PC-3 (cell line): ENCODE data around the gene PCDHA3. TPM values are rescaled to one million over a fixed set of nuclear protein-coding genes. Genes with fewer than 3 reads are reported as not detected.
A peak's percentile ranks its signal among the peaks of the same experiment; 100 is the strongest.
"Not testable (repeated sequence)": the region's sequence is repeated elsewhere in the genome, so short reads cannot be mapped to it uniquely, and the experiment has no call there.

ENCODE experiments used
- ATAC-seq: fragments of 200-7000 bp; cut with Tn5 transposase; 2 replicates; pipeline ENCODE4 v1.9.1; 2020; ENCODE audit warnings: mild to moderate bottlenecking, moderate library complexity
- BruUV-seq: library from RNA; stranded (reverse); fragments of 400-500 nt; replicated peaks from 2 replicates; lab custom pipeline; 2021; lab: Mats Ljungman, UMichigan
- CTCF ChIA-PET: fragments of 300-600 bp; sonication (Branson Sonifier 250); formaldehyde crosslinking; loops from one replicate; lab custom pipeline; 2022; ENCODE audit warnings: antibody characterized with exemption; lab: Charles Lee
- POLR2A ChIA-PET: fragments of 300-600 bp; sonication (Branson Sonifier 250); formaldehyde crosslinking; loops from one replicate; lab custom pipeline; 2022; ENCODE audit warnings: antibody characterized with exemption; ENCODE audit not compliant: unreplicated experiment; lab: Charles Lee
- DNase-seq: peaks from one replicate; pipeline ENCODE4 v3.0.0-alpha.2; 2015
- H2AFZ ChIP-seq: fragments of 300-600 bp; sonication (generic); 2 replicates; pipeline ENCODE4 v1.6.0; 2016; ENCODE audit warnings: antibody characterized with exemption, low read length
- H3F3A ChIP-seq: fragments of 300-600 bp; sonication (generic); one replicate; pipeline ENCODE4 v1.6.0; 2017; ENCODE audit warnings: antibody characterized with exemption, low read length, control low read depth, mild to moderate bottlenecking; ENCODE audit not compliant: unreplicated experiment
- H3K27ac ChIP-seq: fragments of 300-600 bp; sonication (generic); 2 replicates; pipeline ENCODE4 v1.5.1; 2016; ENCODE audit warnings: mild to moderate bottlenecking, low read length
- H3K27me3 ChIP-seq: fragments of 300-600 bp; sonication (generic); 2 replicates; pipeline ENCODE4 v1.6.1; 2016; ENCODE audit warnings: low read length, mixed read lengths
- H3K36me3 ChIP-seq: fragments of 300-600 bp; sonication (generic); 2 replicates; pipeline ENCODE4 v1.6.1; 2016; ENCODE audit warnings: low read depth, mixed run types, low read length, mixed read lengths
- H3K4me1 ChIP-seq: fragments of 300-600 bp; sonication (generic); 2 replicates; pipeline ENCODE4 v1.5.1; 2016; ENCODE audit warnings: low read length; ENCODE audit not compliant: insufficient read depth
- H3K4me2 ChIP-seq: fragments of 300-600 bp; sonication (generic); 2 replicates; pipeline ENCODE4 v1.6.0; 2016; ENCODE audit warnings: low read length
- H3K4me3 ChIP-seq: fragments of 300-600 bp; sonication (generic); 2 replicates; pipeline ENCODE4 v1.5.1; 2016; ENCODE audit warnings: mild to moderate bottlenecking, low read length, mixed read lengths
- H3K79me2 ChIP-seq: fragments of 300-600 bp; sonication (generic); 2 replicates; pipeline ENCODE4 v1.6.1; 2017; ENCODE audit warnings: low read length, mixed read lengths
- H3K9ac ChIP-seq: fragments of 300-600 bp; sonication (generic); 2 replicates; pipeline ENCODE4 v1.6.0; 2016; ENCODE audit warnings: mild to moderate bottlenecking, low read length
- H3K9me2 ChIP-seq: fragments of 300-600 bp; sonication (generic); replicated peaks from 2 replicates; pipeline ENCODE4 v1.6.1; 2016; ENCODE audit warnings: mixed run types, low read length, mixed read lengths
- H3K9me3 ChIP-seq: fragments of 300-600 bp; sonication (generic); 2 replicates; pipeline ENCODE4 v1.6.1; 2016; ENCODE audit warnings: low read length, mixed read lengths
- H4K20me1 ChIP-seq: fragments of 300-600 bp; sonication (generic); 2 replicates; pipeline ENCODE4 v1.6.1; 2016; ENCODE audit warnings: low read length, mixed read lengths
- EZH2phosphoT487 ChIP-seq: fragments of 300-600 bp; sonication (generic); IDR thresholded peaks from 2 replicates; pipeline ENCODE4 v1.6.1; 2018; ENCODE audit warnings: mild to moderate bottlenecking, antibody characterized with exemption, low read length, borderline replicate concordance
- intact Hi-C: fragments of 100-400 bp; cut with micrococcal nuclease; formaldehyde crosslinking; loops from 2 replicates; pipeline ENCODE4 v1.9.0; 2023
- total RNA-seq: library from RNA; depleted of rRNA; stranded (reverse); fragments of >200 nt; gene quantifications from 2 replicates; pipeline ENCODE4 v1.2.3, GENCODE V29; 2014
- TF ChIP-seq, protein P1 (sequence below): fragments of 300-600 bp; sonication (generic); conservative IDR thresholded peaks from 2 replicates; pipeline ENCODE4 v1.5.1; 2017; ENCODE audit warnings: antibody characterized with exemption, low read depth, mild to moderate bottlenecking, low read length

PCDHA3 gene
- total RNA-seq, 1 experiment from 2014 or later = not detected

DNA sequence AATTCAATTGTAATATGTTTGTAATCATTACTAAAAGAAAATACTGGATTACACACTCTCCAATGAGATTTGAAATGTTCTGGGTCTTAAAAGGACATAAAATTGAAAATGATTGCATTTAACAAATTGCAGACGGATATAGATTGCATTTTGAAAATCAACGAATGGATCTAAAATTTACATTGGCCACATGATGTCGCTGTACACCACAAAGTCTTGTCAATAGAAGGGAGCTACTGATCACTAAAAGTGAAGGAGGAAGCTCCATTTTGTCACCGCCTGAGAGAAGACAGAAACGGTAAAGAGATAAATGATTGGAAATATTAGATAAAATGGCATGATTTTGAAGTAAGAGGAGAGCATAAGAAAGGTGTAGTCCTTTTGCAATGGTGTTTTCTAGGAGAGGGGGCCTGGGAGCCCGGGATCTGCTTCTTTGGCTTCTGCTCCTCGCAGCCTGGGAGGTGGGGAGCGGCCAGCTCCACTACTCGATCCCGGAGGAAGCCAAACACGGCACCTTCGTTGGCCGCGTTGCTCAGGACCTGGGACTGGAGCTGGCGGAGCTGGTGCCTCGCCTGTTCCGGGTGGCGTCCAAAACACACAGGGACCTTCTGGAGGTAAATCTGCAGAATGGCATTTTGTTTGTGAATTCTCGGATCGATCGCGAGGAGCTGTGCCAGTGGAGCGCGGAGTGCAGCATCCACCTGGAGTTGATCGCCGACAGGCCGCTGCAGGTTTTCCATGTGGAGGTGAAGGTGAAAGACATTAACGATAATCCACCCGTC is 14.8 kb upstream of the PCDHA3 start, which contains the start of gene PCDHA1:
PCDHA1 (plus strand) TSS at position 236 of the 782 bp plus-strand sequence.
- H3K4me2 ChIP-seq = no peak within 1 kb of the TSS

GRCh38 chr5:140787422-140787821 is 13.4 kb upstream of the PCDHA3 start:
- DNase-seq, H3K4me1 ChIP-seq, H3K9ac ChIP-seq, H3K27ac ChIP-seq, H3F3A ChIP-seq, H3K27me3 ChIP-seq, H3K9me2 ChIP-seq, ATAC-seq, H2AFZ ChIP-seq, H3K4me2 ChIP-seq, H3K79me2 ChIP-seq, H3K36me3 ChIP-seq, H3K4me3 ChIP-seq, CTCF ChIA-PET, POLR2A ChIA-PET, H4K20me1 ChIP-seq, BruUV-seq, intact Hi-C loops: not testable (repeated sequence)
- peaks cover 19% of the 10 kb centered on the region; the same call in 1 of the 2 replicates for H3K9me3 ChIP-seq

More for the DNA sequence above, 14.8 kb upstream of the PCDHA3 start, which contains the start of gene PCDHA1:
- Histone ChIP-seq H3F3A (no peaks in the 10 kb centered on the region), H3K27me3 (no peaks in the 10 kb centered on the region), H3K27ac (no peak within 1 kb of the TSS), H3K79me2 (no peaks in the 10 kb centered on the region), H3K9me3 (peaks cover 19% of the 10 kb centered on the region; the same call in 1 of the 2 replicates), H3K4me3 (no peak within 1 kb of the TSS), H3K9me2 (no peaks in the 10 kb centered on the region), H3K4me1 (no peaks in the 10 kb centered on the region), H3K9ac (no peak within 1 kb of the TSS), H3K36me3 (no peaks in the 10 kb centered on the region), H4K20me1 (no peaks in the 10 kb centered on the region), H2AFZ (no peak within 1 kb of the TSS)
- ATAC-seq (no peak), DNase-seq (no peak)
- ChIA-PET POLR2A (no interaction called here), CTCF (no interaction called here)
- intact Hi-C loops = no loop called here
- TF ChIP-seq, protein P1, sequence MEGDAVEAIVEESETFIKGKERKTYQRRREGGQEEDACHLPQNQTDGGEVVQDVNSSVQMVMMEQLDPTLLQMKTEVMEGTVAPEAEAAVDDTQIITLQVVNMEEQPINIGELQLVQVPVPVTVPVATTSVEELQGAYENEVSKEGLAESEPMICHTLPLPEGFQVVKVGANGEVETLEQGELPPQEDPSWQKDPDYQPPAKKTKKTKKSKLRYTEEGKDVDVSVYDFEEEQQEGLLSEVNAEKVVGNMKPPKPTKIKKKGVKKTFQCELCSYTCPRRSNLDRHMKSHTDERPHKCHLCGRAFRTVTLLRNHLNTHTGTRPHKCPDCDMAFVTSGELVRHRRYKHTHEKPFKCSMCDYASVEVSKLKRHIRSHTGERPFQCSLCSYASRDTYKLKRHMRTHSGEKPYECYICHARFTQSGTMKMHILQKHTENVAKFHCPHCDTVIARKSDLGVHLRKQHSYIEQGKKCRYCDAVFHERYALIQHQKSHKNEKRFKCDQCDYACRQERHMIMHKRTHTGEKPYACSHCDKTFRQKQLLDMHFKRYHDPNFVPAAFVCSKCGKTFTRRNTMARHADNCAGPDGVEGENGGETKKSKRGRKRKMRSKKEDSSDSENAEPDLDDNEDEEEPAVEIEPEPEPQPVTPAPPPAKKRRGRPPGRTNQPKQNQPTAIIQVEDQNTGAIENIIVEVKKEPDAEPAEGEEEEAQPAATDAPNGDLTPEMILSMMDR = 0 out of 2 replicates have a peak, but pooled peaks have one; percentile 17
- TF ChIP-seq EZH2phosphoT487 = no peak
- no TSS peak for BruUV-seq

DNA sequence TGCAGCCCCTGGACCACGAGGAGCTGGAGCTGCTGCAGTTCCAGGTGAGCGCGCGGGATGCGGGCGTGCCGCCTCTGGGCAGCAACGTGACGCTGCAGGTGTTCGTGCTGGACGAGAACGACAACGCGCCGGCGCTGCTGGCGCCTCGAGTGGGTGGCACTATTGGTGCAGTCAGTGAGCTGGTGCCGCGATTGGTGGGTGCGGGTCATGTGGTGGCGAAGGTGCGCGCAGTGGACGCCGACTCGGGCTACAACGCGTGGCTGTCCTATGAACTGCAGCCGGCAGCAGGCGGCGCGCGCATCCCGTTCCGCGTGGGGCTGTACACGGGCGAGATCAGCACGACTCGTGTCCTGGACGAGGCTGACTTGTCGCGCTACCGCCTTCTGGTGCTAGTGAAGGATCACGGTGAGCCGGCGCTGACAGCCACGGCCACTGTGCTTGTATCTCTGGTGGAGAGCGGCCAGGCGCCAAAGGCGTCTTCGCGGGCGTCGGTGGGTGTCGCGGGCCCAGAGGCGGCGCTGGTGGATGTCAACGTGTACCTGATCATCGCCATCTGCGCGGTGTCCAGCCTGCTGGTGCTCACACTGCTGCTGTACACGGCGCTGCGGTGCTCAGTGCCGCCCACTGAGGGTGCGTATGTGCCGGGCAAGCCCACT is 12.9 kb upstream of the PCDHA3 start:
- H4K20me1 ChIP-seq, intact Hi-C loops, H3K9ac ChIP-seq, H3F3A ChIP-seq, H2AFZ ChIP-seq, CTCF ChIA-PET, H3K36me3 ChIP-seq, POLR2A ChIA-PET, H3K27me3 ChIP-seq, H3K4me3 ChIP-seq, BruUV-seq, H3K27ac ChIP-seq, H3K4me1 ChIP-seq, H3K4me2 ChIP-seq, ATAC-seq, H3K79me2 ChIP-seq, H3K9me2 ChIP-seq, DNase-seq: not testable (repeated sequence)
- peaks cover 22% of the 10 kb centered on the region; the same call in 1 of the 2 replicates for H3K9me3 ChIP-seq
